HG03565 (cell line): Measurements from ENCODE around the gene OGDH.
A peak's percentile ranks its signal among the peaks of the same experiment; 100 is the strongest.
"Not testable (repeated sequence)": the region's sequence is repeated elsewhere in the genome, so short reads cannot be mapped to it uniquely, and the experiment has no call there.

Experiments
- ATAC-seq: cut with Tn5 transposase; IDR thresholded peaks from one replicate; pipeline ENCODE4 v1.9.1; 2021; ENCODE audit warnings: mild to moderate bottlenecking, moderate library complexity; ENCODE audit not compliant: unreplicated experiment

Gene OGDH

DNA sequence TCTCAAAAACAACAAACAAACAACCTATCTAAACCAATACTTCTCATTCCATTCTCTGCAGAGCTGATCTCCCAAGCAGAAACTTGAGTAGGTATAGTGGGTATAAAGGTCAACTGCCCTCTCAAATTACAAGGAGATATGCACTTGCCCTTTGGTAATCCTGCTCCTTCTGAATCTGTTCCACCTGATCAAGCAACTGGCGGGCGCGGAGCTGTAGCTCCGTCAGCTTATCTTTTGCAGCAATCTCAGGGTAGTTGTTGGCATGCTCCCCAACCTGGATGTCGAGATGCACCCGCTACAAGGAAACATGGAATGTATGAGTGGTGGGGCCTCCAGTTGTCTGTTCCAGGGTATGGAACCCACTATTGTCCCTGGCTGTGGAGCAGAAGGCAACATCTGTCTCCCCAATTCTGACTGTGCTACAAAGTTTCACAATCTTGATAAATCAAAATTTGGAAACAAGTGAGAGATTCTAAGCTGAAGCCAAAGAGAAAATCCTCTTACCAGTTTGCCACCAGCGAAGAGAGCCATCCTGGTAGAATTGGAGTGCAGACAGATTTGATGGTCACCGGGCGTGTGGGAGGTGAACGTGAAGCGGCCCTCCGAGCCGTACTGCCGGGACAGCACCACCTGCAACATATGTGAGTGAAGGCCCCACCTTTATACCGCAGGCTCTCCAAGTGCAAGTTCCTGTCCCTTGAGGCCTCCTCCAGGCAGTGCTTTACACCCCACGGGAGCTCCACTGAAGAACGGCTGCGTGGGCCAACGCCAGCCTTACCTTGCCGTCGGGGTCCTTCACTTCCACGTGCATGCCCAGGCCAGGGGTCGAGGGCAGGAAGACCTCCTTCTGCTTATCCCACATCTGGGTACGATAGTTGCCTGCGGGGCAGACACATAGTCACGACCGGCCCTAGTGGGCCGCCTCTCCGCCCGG is 25.2 kb upstream of the OGDH start:
- peak; percentile 22 for ATAC-seq

DNA sequence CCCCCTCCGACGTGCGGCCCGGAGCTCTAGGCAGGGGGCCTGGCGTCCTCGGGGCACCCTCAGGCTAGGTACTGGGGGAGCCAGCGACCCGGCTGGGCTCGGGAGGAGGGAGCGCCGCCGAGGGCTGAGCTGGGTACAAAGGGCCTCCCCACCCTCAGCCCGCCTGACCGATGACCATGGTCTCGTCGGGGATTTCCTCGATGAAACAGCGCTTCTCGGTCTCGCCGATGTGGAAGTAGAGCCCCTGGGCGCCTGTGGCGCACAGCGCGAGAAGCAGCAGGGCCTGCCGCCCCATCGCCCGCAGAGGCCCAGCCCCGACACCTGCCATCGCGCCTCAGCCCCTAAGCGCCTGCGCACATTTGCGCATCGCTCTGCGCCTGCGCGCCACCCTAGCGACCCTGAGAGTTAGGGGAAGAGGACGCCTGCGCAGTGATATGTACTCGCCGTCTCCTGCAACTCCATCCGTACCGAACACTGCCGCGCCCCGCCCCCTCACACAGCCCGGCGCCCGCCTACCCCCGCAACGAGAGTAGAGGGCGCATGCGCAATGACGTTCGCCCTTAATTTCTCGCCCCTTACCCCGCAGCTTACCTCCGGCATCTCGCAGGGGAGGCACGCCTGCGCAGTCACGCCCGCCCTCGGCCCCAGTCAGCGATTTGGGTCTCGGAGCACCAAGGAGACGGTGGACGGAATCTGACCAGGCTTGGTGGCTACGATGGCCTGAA is 24.4 kb upstream of the OGDH start, which contains the start of gene TMED4:
Gene TMED4 (minus strand): TSS at position 353 of the 725 bp plus-strand sequence. CDS start 25 bp downstream, at position 328.
- peak; percentile 73 for ATAC-seq

DNA sequence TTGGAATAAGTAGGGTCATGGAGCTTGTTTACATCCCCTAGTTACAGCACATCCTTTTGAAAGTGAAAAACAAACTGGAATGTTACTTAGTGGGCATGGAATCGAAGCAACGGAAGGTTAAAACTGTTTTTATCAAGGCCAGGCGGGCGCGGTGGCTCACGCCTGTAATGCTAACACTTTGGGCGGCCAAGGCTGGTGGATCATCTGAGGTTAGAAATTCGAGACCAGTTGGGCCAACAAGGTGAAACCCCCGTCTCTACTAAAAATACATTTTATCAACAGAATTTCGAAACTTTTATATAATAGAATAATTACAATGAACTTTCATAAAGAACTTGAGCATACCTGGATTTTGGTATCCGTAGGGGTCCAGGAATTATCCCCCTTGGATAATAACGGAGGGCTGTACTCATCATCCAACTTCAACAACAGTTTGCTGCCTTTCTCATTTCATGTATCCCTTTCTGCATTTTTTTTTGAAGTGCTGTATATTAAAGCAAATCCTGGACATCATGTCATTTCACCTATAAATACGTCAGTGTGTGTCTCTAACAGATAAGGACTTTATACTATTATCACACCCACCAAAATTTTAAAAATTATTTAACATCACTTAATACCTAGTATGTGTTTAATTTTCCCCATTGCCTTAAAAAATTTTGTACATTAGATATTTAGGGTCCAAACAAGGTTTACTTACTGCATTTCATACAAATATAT is 23.1 kb upstream of the OGDH start:
- ATAC-seq: no peak

DNA sequence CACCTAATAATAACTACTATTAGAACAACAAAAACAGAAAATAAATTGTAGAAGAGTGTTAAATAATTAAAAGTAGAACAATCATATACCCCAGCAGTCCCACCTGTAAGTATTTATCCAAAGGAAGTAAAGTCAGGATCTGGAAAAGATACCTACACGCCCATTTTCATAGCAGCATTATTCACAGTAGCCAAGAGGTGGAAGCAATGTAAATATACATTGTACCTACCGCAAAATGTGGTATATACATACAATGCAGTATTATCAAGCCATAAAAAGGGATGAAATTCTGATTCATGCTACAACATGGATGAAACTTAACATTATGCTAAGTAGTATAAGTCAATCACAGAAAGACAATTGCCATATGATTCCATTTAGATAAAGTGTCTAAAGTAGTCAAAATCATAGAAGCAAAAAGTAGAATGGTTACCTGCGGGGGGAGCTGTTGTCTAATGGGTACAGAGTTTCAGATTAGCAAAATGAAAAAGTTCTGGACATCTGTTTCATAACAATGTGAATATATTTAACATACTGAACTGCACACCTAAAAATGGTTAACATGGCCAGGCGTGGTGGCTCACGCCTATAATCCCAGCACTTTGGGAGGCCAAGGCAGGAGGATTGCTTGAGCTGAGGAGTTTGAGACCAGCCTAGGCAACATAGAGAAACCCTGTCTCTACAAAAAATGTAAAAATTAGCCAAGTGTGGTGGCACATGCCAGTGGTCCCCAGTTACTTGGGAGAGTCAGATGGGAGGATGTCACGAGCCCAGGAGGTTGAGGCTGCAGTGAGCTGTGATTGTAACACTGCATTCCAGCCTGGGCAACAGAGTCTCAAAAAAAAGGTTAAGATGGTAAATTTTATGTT is 18.4 kb upstream of the OGDH start:
- ATAC-seq: no peak

DNA sequence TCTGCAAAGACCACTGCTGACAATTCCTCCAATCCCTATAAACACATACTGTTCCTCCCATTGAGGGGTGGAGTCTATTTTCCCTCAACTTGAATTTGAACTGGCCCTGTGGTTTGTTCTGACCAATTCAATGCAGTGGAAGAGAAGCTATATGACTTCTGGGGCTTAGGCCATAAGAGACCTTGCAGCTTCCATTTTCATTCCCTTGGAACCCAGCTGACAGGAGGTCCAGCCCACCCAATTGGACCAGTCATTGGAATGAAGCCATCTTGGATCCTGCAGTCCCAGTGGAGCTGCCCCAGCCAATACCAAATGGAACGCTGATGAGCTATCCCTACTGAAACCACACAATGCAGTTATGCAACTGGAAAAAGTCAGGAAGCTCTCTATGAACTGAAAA is 15.5 kb upstream of the OGDH start:
- no peak for ATAC-seq

DNA sequence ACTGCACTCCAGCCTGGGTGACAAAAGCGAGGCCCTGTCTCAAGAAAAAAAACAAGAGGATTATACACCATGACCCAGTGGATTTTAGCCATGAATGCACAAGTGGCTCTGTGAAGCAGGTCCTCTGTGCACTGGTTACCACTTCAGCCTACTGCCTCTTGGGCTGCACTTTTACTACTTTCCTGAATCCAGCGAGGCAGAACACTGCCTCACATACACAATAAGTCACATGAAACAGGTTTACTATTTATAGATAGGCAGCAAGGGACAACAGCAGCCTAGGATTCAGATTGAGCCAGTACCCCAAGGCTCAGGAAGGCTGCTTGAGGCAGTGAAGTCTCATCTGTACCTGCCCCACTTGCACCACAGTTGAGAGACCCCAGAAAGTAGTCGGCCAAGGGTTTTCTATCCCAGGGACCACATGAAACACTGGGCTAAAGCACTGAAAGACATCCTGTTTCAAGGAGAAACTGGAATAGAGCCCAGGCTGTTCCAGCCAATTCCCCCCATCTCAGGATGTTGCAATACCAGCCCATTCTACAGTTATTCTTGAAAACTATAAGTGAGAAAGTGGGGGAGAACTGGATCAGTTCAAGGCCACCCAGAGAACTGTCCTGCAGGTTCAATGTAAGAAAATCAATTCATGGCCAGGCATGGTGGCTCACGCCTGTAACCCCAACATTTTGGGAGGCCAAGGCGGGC is 10.3 kb upstream of the OGDH start:
- no peak for ATAC-seq

DNA sequence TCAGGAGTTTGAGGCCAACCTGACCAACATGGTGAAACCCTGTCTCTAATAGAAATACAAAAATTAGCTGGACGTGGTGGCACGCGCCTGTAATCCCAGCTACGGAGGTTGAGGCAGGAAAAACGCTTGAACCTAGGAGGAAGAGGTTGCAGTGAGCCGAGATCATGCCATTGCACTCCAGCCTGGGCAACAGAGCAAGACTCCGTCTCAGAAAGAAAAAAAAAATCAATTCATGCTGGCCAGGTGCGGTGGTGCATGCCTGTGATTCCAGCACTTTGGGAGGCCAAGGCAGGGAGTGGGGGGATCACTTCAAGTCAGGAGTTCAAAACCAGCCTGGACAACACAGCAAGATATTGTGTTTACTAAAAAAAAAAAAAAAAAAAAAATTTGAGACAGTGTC is 9.2 kb upstream of the OGDH start:
- ATAC-seq: not testable (repeated sequence)

DNA sequence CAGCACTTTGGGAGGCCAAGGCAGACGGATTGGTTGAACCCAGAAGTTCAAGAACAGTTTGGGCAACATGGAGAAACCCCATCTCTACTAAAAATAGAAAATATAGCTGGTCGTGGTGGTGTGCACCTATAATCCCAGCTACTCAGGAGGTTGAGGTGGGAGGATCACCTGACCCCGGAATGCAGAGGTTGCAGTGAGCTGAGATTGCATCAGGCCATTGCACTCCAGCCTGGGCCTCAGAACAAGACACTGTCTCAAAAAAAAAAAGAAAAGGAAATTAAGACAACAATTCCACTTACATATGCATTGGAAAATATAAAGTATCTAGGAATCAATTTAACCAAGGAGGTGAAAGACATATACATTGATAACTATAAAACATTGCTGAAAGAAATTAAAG is 7.2 kb upstream of the OGDH start:
- ATAC-seq: no peak

DNA sequence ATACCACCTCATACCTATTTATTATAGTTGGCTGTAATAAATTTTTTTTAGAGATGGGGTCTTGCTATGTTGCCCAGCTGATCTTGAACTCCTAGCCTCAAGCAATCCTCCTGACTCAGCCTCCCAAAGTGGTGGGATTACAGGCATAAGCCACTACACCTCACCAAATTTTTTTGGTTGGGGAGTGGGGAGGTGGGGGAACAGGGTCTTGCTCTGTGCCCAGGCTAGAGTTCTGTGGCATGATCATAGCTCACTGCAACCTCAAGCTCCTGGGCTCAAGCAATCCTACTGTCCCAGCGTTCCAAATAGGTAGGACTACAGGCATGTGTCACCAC is 3.9 kb upstream of the OGDH start:
- ATAC-seq: no peak

DNA sequence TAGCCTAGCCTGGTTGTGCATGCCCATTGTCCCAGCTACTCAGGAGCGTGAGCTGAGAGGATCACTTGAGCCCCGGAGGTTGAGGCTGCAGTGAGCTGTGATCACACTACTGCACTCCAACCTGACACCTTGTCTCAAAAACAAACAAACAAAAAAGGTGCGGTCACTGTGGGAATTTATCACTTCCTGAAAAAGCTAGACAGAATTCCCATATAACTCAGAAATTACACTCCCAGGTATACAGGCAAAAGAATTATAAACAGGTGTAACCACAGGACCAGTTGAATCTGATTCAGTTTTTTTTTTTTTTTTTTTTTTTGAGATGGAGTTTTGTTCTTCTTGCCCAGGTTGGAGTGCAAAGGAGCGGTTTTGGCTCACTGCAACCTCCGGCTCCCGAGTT is 3.2 kb upstream of the OGDH start:
- ATAC-seq: no peak

DNA sequence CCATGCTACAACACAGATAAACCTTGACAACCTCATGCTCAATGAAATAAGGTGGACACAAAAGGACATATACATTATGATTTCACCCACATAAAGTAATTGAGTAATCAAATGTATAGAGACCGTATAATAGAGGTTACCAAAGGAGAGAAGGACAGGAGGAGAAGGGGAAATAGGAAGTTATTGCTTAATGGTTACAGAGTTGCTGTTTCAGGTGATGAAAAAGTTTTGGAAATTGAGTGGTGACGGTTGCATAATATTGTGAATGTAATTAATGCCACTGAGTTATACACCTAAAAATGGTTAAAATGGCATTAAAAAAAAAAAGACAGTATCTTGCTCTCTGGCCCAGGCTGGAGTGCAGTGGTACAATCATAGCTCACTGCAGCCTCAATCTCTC is 1.5 kb upstream of the OGDH start:
- ATAC-seq: no peak

DNA sequence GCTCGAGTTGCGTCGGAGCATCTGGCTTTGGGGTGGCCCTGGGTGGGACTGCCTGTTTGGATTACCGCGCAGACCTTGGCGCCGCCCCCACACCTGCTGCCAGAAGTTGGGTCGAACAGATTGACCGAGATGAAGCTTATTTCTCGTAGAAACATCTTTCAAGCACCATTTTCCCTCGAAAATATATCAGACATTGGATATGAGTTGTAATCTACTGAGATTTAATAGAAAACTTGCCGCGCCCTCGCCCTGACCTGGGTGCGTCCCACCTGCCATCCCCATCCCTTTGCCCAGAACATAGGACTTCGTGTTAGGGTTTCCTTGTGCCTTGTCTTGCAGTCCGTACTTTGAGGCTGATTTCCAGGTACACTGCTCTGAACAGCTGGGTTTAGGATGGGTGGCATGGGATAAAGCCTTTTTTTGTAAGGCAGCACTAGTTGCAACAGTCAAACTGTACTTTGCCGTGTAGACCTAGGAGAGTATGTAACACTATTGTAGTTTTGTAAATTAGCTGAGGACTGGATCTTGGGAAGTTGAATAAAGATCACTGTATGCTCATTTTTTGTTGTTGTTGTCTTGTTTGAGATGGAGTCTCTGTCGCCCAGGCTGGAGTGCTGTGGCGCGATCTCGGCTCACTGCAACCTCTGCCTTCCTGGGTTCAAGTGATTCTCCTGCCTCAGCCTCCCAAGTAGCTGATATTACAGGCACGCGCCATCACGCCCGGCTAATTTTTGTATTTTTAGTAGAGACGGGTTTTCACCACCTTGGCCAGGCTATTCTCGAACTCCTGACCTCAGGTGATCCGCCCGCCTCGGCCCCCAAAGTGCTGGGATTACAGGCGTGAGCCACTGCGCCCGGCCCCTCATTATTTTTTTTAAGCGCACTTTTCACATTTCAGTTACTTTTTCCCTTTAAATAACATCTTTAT is 978 bp downstream of the OGDH start:
- ATAC-seq: no peak

DNA sequence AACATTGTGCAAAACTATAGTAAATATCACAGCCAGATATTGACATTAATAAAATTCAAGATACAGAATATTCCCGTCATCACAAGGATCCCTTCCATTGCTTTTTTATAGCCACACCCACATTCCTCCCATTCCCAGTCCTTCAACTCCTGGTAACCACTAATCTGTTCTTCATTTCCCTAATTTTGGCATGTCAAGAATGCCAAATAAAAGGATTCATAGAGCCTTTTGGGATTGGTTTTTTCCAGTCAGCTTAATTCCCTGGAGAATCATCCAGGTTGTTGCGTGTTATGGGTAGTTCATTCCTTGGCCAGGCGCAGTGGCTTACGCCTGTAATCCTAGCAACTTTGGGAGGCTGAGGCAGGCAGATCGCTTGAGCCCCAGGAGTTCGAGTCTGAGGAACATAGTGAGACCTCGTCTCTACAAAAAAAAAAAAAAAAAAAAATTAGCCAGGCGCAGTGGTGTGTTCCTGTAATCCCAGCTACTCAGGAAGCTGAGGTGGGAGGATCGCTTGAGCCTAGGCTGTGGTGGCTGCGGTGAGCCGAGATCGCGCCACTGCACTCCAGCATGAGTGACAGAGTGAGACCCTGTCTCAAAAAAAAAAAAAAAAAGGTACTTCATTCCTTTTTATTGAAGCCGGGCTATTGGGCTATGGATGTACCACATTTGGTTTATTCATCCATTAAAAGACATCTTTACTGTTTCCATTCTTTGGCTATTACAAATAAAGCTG is 2.7 kb downstream of the OGDH start:
- ATAC-seq: no peak

DNA sequence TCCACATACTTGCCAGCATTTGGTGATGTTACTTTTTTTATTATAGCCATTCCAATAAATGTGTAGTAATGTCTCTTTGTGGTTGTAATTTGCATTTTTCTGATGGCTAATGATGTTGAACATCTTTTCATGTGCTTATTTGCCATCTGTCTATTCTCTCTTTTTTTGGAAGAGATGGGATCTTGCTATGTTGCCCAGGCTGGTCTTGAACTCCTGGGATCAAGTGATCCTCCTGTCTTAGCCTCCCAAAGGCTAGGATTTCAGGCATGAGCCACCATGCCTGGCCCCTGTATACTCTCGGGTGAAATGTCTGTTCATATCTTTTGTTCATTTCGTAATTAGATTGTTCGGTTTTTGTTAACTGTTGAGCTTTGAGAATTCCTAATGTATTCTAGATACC is 3.4 kb downstream of the OGDH start:
- no peak for ATAC-seq

DNA sequence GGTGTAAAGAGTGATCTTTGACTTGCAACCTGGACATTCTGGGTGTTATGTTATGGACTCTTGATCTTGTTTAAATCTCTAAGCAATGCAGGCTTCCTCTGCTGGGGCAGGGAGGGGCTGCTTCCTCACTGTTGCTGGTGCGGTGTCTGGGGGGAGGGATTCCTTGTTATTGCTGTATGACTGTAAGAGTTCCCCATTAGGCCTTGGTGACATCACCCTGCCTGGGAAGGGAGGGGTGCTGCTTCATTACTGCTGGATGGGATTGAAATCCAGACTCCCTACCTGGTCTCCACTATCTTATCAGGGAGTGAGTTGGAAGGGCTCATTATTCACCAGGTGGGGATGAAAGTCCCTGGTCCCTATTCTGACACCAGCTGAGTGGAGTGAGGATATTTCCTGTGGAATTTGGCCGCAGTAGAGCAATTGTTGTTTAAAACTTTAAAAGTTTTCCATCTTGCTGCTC is 8.8 kb downstream of the OGDH start:
- ATAC-seq: no peak

DNA sequence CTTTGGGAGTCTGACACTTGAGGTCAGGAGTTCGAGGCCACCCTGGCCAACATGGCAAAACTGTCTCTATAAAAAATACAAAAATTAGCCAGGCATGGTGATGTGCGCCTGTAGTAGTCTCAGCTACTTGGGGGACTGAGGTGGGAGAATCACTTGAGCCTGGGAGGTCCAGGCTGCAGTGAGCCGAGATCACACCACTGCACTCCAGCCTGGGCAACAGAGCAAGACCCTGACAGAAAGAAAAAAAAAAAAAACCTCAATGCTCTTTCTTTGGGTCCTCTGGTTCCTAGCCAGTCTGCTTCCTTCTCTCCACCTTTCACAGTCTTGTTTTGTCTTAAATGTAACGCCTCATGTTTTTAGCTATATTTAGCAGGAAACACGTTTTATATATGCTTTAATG is 9.4 kb downstream of the OGDH start:
- no peak for ATAC-seq

DNA sequence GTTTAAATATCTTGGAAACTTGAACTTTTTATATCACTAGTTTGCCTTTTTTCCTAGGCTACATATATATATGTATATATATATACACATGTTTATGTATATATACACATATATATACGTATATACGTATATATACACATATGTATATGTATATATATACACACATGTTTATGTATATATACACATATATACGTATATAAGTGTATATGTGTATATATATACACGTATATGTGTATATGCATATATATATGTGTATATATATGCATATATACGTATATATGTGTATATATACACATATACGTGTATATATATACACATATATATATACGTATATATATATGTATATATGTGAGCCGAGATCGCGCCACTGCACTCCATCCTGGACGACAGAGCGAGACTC is 10.1 kb downstream of the OGDH start:
- no peak for ATAC-seq

DNA sequence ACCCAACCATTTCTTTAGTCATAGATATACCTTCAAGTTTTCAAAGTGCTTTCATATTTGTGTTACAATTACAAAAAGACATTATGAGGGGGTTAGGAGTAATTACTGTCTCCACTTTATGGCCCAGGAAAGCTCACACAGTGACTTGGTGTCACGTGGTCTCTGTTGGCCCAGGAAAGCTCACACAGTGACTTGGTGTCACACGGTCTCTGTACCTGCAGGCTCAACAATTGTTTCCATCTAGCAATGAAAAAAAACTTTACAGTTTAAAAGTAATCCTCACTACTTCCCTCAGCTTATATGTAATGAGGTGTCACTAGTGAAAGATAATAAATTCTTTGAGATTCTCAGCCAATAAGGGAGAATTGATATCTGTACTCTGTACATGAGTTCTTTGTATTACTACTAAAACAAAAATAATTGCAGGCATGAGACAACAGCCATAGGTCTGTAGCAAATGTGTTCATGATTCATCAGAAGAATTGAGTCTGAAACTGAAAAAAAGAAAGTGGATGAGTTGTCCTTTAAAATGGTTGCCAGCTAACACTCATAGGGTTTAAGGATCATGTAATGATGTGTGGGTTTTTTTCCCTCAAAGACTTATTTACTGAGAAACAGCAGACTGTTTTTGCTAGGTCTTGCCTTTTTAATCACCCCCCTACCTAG is 10.9 kb downstream of the OGDH start:
- ATAC-seq: peak; percentile 48
